Measurements from ENCODE around the gene LRTM1. TPM values are rescaled to one million over a fixed set of nuclear protein-coding genes. Genes with fewer than 3 reads are reported as not detected.
A peak's percentile ranks its signal among the peaks of the same experiment; 100 is the strongest.

Gene LRTM1
- total and polyA plus RNA-seq, 10 donors: 1.6 to 14.1 (median 6.7) TPM

GRCh38 chr3:54968546-54969172 is 40.8 kb upstream of the LRTM1 start:
- H3K9me3 ChIP-seq: no peaks in the 10 kb centered on the region
- 78 to 89% (median 85%) methylated on average over 5 of the region's 5 CpGs for WGBS, 5 donors
- no peaks in the 10 kb centered on the region for H3K27me3 ChIP-seq (replicated peaks in 1 of 7)
- intact Hi-C loops (cut with DNase I; ENCODE audit: low total_unique reads): no loop called here
- no peaks in the 10 kb centered on the region for H3K36me3 ChIP-seq
- H3K4me1 ChIP-seq: peaks cover 0 to 32% (median 16%) of the 10 kb centered on the region in 6 donors
- H3K27ac ChIP-seq: no peak overlapping the region
- TF ChIP-seq POLR2AphosphoS5 (IDR thresholded peaks at IDR 0.05) (no peak), CTCF (IDR thresholded peaks at IDR 0.05 in 8 of 11, conservative IDR thresholded peaks at IDR 0.05 in 3 of 11) (no peak), POLR2A (IDR thresholded peaks at IDR 0.05) (no peak)
- no peak overlapping the region for H3K4me3 ChIP-seq
- DNase-seq: no peak

- Histone ChIP-seq H3K4me1 (peaks cover 0 to 38% (median 17%) of the 10 kb centered on the region in 6 donors), H3K27ac (peak overlapping the region in 6 of 8 donors; percentile 38 to 59 (median 44)), H3K27me3 (replicated peaks in 1 of 7) (no peaks in the 10 kb centered on the region), H3K36me3 (no peaks in the 10 kb centered on the region), H3K4me3 (no peak overlapping the region), H3K9me3 (no peaks in the 10 kb centered on the region)
- intact Hi-C loops (cut with DNase I; ENCODE audit: low total_unique reads): no loop called here
- TF ChIP-seq CTCF (IDR thresholded peaks at IDR 0.05 in 8 of 11, conservative IDR thresholded peaks at IDR 0.05 in 3 of 11) (no peak), POLR2A (IDR thresholded peaks at IDR 0.05) (no peak), POLR2AphosphoS5 (IDR thresholded peaks at IDR 0.05) (no peak)
- no peak for DNase-seq
- 41 to 59% (median 49%) methylated on average over 1 of the region's 1 CpG for WGBS, 5 donors
Observed at GRCh38 chr3:54967731-54968161, 39.9 kb upstream of the LRTM1 start.

- intact Hi-C loops (cut with DNase I; ENCODE audit: low total_unique reads): no loop called here
- Histone ChIP-seq H3K4me3 (peak overlapping the region in 7 of 8 donors; percentile 11 to 58 (median 32)), H3K4me1 (peaks cover 0 to 38% (median 17%) of the 10 kb centered on the region in 6 donors), H3K36me3 (no peaks in the 10 kb centered on the region), H3K27ac (peak overlapping the region in 5 of 8 donors; percentile 38 to 63 (median 49)), H3K27me3 (replicated peaks in 1 of 7) (no peaks in the 10 kb centered on the region), H3K9me3 (no peaks in the 10 kb centered on the region)
- 55 to 78% (median 76%) methylated on average over 6 of the region's 6 CpGs for WGBS, 5 donors
- no peak for DNase-seq
- TF ChIP-seq CTCF (IDR thresholded peaks at IDR 0.05 in 8 of 11, conservative IDR thresholded peaks at IDR 0.05 in 3 of 11) (no peak), POLR2AphosphoS5 (IDR thresholded peaks at IDR 0.05) (peak in 1 of 3 donors; percentile 11)
Observed at GRCh38 chr3:54966979-54967378, 39.1 kb upstream of the LRTM1 start.

DNA sequence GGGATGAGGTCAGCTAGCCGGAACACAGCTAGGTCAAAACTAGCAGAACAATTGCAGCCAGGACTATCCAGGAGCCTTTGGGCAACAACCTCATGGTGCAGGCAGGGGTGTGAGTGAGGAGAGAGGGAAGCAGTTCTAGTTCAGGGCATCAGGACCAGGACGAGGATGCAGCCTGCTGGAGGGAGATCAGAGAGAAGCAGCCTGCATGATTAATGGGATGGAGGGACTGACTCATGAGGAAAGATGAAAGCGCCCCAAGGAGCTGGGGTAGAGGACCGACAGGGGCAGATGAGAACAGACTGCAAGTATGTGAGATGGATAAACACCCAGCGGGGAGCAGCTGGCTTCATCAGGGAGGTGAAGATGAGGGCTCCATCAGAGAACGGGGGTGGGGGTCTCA is 37.9 kb upstream of the LRTM1 start:
- WGBS, 5 donors: 68 to 77% (median 73%) methylated on average over 6 of the region's 6 CpGs
- TF ChIP-seq POLR2AphosphoS5 (IDR thresholded peaks at IDR 0.05) (peak in 1 of 3 donors; percentile 30), POLR2A (IDR thresholded peaks at IDR 0.05) (no peak)
- H3K27me3 ChIP-seq (replicated peaks in 1 of 7): no peaks in the 10 kb centered on the region
- no peak for DNase-seq
- intact Hi-C loops (cut with DNase I; ENCODE audit: low total_unique reads): no loop called here
- H3K9me3 ChIP-seq: no peaks in the 10 kb centered on the region
- H3K4me3 ChIP-seq: peak overlapping the region in 7 of 8 donors; percentile 17 to 58 (median 32)
- no peaks in the 10 kb centered on the region for H3K36me3 ChIP-seq
- H3K27ac ChIP-seq: peak overlapping the region in 5 of 8 donors; percentile 39 to 63 (median 49)
- peaks cover 0 to 38% (median 17%) of the 10 kb centered on the region in 6 donors for H3K4me1 ChIP-seq

Data from spleen (tissue), 11 donors.